Testis (tissue), 3 donors: ENCODE measurements around the gene SDK1. TPM values are rescaled to one million over a fixed set of nuclear protein-coding genes. Genes with fewer than 3 reads are reported as not detected.

Source experiments
- DNase-seq: peaks from one replicate; pipeline ENCODE4 v3.0.0-alpha.2; 2019
- H3K27ac ChIP-seq, 2 donors: fragments of 200-600 bp; sonication (generic); one replicate each; pipeline ENCODE4 v1.5.1; 2019
- H3K27me3 ChIP-seq: fragments of 200-600 bp; sonication (generic); one replicate; pipeline ENCODE4 v1.5.1; 2019
- H3K36me3 ChIP-seq: fragments of 200-600 bp; sonication (generic); one replicate; pipeline ENCODE4 v1.5.1; 2017; ENCODE audit warnings: low read depth; ENCODE audit errors: missing control alignments
- H3K4me1 ChIP-seq: fragments of 200-600 bp; sonication (generic); one replicate; pipeline ENCODE4 v1.5.1; 2019
- H3K4me3 ChIP-seq, 2 donors: fragments of 200-600 bp; sonication (generic); one replicate each; pipeline ENCODE4 v1.5.1; 2017 to 2019
- H3K9me3 ChIP-seq: fragments of 200-600 bp; sonication (generic); one replicate; pipeline ENCODE4 v1.5.1; 2017
- POLR2A ChIP-seq: fragments of 450-650 bp; IDR thresholded peaks from one replicate; pipeline ENCODE4 v1.6.1; 2017; ENCODE audit warnings: antibody characterized with exemption, mild to moderate bottlenecking, moderate library complexity
- WGBS, 2 donors: methylation state at CpG; one replicate each; pipeline ENCODE4 v1.1.5; 2018; 5-methylcytosine and 5-hydroxymethylcytosine counted together
- intact Hi-C: fragments of 100-400 bp; cut with DNase I; formaldehyde crosslinking; loops from one replicate; pipeline ENCODE4 v1.15.1; 2023; ENCODE audit warnings: low total_unique reads
- polyA plus RNA-seq: library from polyadenylated mRNA; stranded (reverse); fragments of 350-450 nt; fragmentation: Illumina TruSeq; extraction: RNeasy Lipid Tissue Mini Kit (QIAGEN cat#74804); gene quantifications from one replicate; pipeline ENCODE4 v1.2.3, GENCODE V29; 2014; ENCODE audit warnings: low read depth, low replicate concordance; ENCODE audit not compliant: insufficient read depth
- total RNA-seq, 2 donors: library from RNA; depleted of rRNA; stranded (reverse); fragments of >200 nt; gene quantifications; one replicate each; pipeline ENCODE4 v1.2.3, GENCODE V29; 2016
- TF ChIP-seq, protein P1 (sequence below), 3 experiments: fragments of 450-650 bp in 2 of 3; fragments of 200-600 bp in 1 of 3; sonication (generic) in 1 of 3; IDR thresholded peaks; one replicate each; pipeline ENCODE4 v1.5.1; 2016 to 2019; ENCODE audit warnings: antibody characterized with exemption in 3 of 3, mild to moderate bottlenecking in 2 of 3, moderate library complexity in 1 of 3

The SDK1 gene
- total and polyA plus RNA-seq, 3 donors from 2014 or later: 20.0 to 36.2 (median 24.9) TPM

DNA sequence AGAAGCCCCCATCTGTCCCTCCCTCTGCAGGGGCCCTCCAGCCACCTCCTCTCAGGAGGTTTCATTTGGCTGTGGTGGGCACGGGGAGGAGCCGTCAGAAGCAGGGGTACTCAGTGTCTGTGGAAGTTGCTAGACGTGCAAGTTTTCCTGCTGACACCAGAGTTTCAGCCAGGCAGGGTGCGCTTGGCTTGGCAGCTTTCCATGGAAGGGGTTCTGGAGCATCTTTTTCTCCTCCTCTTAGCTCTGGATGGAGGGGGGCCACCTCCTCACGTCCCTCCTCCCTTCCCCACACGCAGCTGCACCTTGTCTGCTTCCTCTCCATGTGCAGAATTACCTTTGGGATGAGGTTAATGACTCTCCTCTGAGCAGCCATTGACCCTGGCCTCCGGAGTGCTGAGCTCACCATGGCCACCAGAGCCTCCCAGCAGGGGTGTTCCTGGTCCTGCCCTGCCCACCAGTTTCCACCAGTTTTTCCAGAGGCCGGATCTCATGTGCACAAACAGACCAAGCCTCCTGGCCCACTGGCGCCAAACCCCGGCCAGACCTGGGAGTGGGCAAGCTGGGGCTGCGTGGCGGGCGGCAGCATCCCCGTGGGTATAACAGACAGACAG, 801.3 kb downstream of the SDK1 start:
- Histone ChIP-seq H3K4me1 (no peaks in the 10 kb centered on the region), H3K4me3 (no peak overlapping the region), H3K9me3 (no peaks in the 10 kb centered on the region), H3K36me3 (no peaks in the 10 kb centered on the region), H3K27ac (no peak overlapping the region), H3K27me3 (no peaks in the 10 kb centered on the region)
- TF ChIP-seq, protein P1, sequence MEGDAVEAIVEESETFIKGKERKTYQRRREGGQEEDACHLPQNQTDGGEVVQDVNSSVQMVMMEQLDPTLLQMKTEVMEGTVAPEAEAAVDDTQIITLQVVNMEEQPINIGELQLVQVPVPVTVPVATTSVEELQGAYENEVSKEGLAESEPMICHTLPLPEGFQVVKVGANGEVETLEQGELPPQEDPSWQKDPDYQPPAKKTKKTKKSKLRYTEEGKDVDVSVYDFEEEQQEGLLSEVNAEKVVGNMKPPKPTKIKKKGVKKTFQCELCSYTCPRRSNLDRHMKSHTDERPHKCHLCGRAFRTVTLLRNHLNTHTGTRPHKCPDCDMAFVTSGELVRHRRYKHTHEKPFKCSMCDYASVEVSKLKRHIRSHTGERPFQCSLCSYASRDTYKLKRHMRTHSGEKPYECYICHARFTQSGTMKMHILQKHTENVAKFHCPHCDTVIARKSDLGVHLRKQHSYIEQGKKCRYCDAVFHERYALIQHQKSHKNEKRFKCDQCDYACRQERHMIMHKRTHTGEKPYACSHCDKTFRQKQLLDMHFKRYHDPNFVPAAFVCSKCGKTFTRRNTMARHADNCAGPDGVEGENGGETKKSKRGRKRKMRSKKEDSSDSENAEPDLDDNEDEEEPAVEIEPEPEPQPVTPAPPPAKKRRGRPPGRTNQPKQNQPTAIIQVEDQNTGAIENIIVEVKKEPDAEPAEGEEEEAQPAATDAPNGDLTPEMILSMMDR (IDR thresholded peaks at IDR 0.05): no peak
- no peak for TF ChIP-seq POLR2A
- 72 to 80% methylated on average over 14 of the region's 14 CpGs for WGBS, 2 donors
- intact Hi-C loops: no loop called here
- DNase-seq: no peak

DNA sequence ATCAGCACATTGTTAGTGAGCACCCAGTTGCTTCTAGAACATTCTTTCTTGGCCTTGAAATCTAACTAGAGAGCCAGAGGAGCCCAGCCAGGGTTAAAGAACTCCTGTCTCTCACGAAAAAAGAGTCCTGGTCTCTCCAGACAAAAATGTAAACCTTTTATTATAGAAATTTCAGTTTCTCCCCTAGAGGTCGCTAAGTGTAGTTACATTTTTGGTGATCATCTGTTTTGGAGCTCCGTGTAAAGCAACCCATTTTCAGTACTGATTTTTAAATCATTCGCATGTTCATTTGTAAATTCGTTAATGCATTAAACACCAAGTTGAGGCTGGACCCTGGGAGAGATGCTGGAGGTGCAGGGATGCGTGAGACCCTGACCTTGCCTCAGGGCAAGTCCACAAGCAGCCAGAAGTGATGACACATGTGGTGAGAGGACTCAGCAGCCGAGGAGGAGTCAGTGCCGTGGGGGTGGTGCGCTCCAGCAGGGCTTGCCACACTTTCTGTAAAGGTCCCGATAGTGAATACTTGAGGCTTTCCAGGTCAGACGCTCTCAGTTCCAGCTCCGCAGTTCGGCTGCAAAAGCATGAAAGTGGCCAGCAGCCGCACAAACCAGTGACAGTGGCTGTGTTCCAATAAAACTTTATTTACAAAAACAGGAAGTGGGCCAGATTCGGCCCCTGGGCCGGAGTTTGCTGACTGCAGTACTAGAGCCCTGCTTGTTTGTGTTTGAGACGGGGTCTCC, 802.5 kb downstream of the SDK1 start:
- H3K27ac ChIP-seq: no peak overlapping the region
- DNase-seq: no peak
- TF ChIP-seq POLR2A: no peak
- TF ChIP-seq, protein P1 (IDR thresholded peaks at IDR 0.05): peak in 1 of 3 experiments; percentile 34
- WGBS, 2 donors: 89 to 90% methylated on average over 17 of the region's 17 CpGs
- no peaks in the 10 kb centered on the region for H3K9me3 ChIP-seq
- H3K27me3 ChIP-seq: no peaks in the 10 kb centered on the region
- H3K4me1 ChIP-seq: no peaks in the 10 kb centered on the region
- no peaks in the 10 kb centered on the region for H3K36me3 ChIP-seq
- intact Hi-C loops: no loop called here
- H3K4me3 ChIP-seq: no peak overlapping the region

DNA sequence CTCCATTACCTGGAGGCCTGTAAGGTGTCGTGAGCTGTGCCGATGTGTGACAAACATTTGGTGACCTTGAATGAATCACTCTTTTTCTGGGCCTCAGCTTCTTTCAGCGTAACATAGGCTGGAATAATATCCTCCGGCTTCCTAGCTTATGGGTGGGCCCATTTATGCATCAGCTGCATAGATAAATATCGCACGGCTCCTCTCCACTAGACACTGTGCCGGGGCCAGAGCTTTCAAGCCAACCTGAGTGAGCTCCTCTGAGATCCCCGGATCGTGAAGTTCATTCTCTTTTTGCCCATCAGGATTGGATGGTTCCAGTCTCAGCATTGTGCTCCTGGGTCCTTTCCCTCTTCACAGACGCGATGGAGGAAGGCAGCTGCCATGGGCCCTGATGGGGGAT, 806.8 kb downstream of the SDK1 start:
- intact Hi-C loops: no loop called here

DNA sequence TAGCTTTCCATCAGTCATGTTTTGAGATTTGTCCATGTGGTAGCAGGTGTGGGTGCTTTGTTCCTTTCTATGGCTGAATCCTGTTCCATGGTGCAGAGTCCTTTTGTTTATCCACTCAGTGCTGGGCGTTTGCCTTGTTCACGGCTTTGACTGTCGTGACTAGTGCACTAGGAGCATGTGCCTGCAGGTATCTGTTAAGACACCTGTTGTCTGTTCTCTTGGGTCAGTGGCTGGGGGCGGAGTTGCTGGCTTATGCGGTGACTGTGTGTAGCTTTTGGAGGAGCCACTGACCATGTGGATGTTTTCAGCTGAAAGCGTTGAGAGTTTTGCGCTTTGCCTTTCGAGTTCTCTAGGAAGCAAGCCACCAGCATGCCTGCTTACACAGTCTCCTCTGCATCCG, 807.9 kb downstream of the SDK1 start:
- TF ChIP-seq, protein P1 (IDR thresholded peaks at IDR 0.05): no peak
- TF ChIP-seq POLR2A: no peak
- WGBS, 2 donors: 90 to 96% methylated on average over 9 of the region's 9 CpGs
- DNase-seq: no peak

More for the DNA sequence above, 806.8 kb downstream of the SDK1 start:
- H3K4me1 ChIP-seq: no peaks in the 10 kb centered on the region
- 89 to 96% methylated on average over 11 of the region's 11 CpGs for WGBS, 2 donors
- no peak for TF ChIP-seq POLR2A
- TF ChIP-seq, protein P1 (IDR thresholded peaks at IDR 0.05): no peak
- H3K4me3 ChIP-seq: no peak overlapping the region
- H3K27me3 ChIP-seq: no peaks in the 10 kb centered on the region
- no peaks in the 10 kb centered on the region for H3K36me3 ChIP-seq
- DNase-seq: no peak
- H3K9me3 ChIP-seq: no peaks in the 10 kb centered on the region
- H3K27ac ChIP-seq: no peak overlapping the region

More for the DNA sequence above, 807.9 kb downstream of the SDK1 start:
- no peaks in the 10 kb centered on the region for H3K9me3 ChIP-seq
- no peaks in the 10 kb centered on the region for H3K36me3 ChIP-seq
- H3K4me3 ChIP-seq: no peak overlapping the region
- intact Hi-C loops: no loop called here
- H3K4me1 ChIP-seq: no peaks in the 10 kb centered on the region
- H3K27me3 ChIP-seq: no peaks in the 10 kb centered on the region
- H3K27ac ChIP-seq: no peak overlapping the region
